Mammary epithelial cell (primary cell): ENCODE results near the gene WSCD2.

Experiments used
- EZH2 ChIP-seq: IDR thresholded peaks from 2 replicates; pipeline ENCODE4 v1.6.1; 2012; ENCODE audit warnings: low read length, inconsistent platforms, borderline replicate concordance
- TF ChIP-seq, protein P1 (sequence below), 2 donors: IDR thresholded peaks in 1 of 2; conservative IDR thresholded peaks in 1 of 2; 2 replicates each; pipeline ENCODE4 v1.5.1; 2011 to 2012; ENCODE audit warnings: inconsistent platforms in 2 of 2, low read length in 2 of 2, mild to moderate bottlenecking in 2 of 2, control low read depth in 1 of 2, low read depth in 1 of 2; ENCODE audit not compliant: insufficient read depth in 1 of 2; ENCODE audit errors: extremely low read depth in 1 of 2

DNA sequence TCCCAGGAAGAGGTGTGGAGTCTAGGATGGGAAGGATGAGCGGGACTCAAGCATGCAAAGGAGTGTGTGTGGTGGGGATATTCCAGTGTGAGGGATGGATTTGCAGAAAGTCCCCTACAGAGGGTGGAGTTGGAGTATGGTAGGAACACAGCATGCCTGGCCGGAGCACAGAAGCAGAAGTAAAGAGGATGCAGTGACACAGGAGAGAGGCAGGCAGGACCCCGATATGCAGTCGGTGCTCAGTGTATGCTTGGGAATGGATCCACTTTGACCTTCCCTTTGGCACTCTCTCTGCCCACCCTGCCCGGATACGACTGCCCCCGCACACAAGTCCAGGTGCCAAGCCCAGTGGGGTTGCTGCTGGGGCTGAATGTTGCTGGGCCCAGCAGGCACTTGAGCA is 21.3 kb downstream of the WSCD2 start:
- TF ChIP-seq, protein P1, sequence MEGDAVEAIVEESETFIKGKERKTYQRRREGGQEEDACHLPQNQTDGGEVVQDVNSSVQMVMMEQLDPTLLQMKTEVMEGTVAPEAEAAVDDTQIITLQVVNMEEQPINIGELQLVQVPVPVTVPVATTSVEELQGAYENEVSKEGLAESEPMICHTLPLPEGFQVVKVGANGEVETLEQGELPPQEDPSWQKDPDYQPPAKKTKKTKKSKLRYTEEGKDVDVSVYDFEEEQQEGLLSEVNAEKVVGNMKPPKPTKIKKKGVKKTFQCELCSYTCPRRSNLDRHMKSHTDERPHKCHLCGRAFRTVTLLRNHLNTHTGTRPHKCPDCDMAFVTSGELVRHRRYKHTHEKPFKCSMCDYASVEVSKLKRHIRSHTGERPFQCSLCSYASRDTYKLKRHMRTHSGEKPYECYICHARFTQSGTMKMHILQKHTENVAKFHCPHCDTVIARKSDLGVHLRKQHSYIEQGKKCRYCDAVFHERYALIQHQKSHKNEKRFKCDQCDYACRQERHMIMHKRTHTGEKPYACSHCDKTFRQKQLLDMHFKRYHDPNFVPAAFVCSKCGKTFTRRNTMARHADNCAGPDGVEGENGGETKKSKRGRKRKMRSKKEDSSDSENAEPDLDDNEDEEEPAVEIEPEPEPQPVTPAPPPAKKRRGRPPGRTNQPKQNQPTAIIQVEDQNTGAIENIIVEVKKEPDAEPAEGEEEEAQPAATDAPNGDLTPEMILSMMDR (conservative IDR thresholded peaks at IDR 0.05 in 1 of 2, IDR thresholded peaks at IDR 0.05 in 1 of 2; ENCODE audit: extremely low read depth in 1 of 2, insufficient read depth in 1 of 2, low read depth in 1 of 2, low read length in 2 of 2): no peak
- TF ChIP-seq EZH2: no peak
